Fibroblast of mammary gland (primary cell): Measurements from ENCODE around the gene P3H1.
"Not testable (repeated sequence)": the region's sequence is repeated elsewhere in the genome, so short reads cannot be mapped to it uniquely, and the experiment has no call there.

Experiments used
- DNase-seq: peaks from one replicate; pipeline ENCODE4 v3.0.0-alpha.2; 2010; ENCODE audit warnings: low read depth
- H3K4me3 ChIP-seq: 2 replicates; pipeline ENCODE4 v1.5.1; 2011; ENCODE audit warnings: low read depth, mild to moderate bottlenecking, low read length, moderate library complexity; ENCODE audit not compliant: control insufficient read depth
- TF ChIP-seq, protein P1 (sequence below): conservative IDR thresholded peaks from 2 replicates; pipeline ENCODE4 v1.5.1; 2011; ENCODE audit warnings: low read depth, low read length, inconsistent platforms; ENCODE audit not compliant: control insufficient read depth, insufficient read depth

P3H1 gene

DNA sequence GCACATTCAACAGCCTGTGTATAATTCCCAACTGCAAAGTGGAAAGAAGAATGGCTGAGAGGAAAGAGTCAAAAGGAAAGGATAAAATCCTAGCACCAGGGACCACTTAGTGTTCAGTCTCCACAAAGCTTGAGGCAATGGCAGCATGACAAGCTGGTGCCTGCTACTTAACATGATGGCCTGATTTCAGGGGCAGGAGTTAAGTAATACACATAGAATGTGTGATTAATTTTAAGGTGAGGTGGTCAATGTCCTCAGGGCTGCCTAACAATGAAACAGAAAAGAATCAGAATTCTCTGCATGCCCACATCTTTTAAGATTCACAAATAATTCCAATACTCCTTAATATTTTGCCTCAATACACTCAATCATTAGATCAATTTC lies 8.9 kb downstream of the P3H1 start:
- TF ChIP-seq, protein P1, sequence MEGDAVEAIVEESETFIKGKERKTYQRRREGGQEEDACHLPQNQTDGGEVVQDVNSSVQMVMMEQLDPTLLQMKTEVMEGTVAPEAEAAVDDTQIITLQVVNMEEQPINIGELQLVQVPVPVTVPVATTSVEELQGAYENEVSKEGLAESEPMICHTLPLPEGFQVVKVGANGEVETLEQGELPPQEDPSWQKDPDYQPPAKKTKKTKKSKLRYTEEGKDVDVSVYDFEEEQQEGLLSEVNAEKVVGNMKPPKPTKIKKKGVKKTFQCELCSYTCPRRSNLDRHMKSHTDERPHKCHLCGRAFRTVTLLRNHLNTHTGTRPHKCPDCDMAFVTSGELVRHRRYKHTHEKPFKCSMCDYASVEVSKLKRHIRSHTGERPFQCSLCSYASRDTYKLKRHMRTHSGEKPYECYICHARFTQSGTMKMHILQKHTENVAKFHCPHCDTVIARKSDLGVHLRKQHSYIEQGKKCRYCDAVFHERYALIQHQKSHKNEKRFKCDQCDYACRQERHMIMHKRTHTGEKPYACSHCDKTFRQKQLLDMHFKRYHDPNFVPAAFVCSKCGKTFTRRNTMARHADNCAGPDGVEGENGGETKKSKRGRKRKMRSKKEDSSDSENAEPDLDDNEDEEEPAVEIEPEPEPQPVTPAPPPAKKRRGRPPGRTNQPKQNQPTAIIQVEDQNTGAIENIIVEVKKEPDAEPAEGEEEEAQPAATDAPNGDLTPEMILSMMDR = no peak
- no peak for DNase-seq
- H3K4me3 ChIP-seq = no peak overlapping the region

GRCh38 chr1:42756956-42757891 lies 9.6 kb downstream of the P3H1 start:
- DNase-seq = peak; percentile 71
- TF ChIP-seq, protein P1 = peak; percentile 66
- no peak overlapping the region for H3K4me3 ChIP-seq

- TF ChIP-seq, protein P1 = no peak
- peak; percentile 78 for DNase-seq
- no peak overlapping the region for H3K4me3 ChIP-seq
These were observed 13.8 kb downstream of the P3H1 start for GRCh38 chr1:42753070-42753469.

- DNase-seq = no peak
- H3K4me3 ChIP-seq = no peak overlapping the region
- TF ChIP-seq, protein P1 = no peak
These were observed 14.5 kb downstream of the P3H1 start for GRCh38 chr1:42752284-42752683.

DNA sequence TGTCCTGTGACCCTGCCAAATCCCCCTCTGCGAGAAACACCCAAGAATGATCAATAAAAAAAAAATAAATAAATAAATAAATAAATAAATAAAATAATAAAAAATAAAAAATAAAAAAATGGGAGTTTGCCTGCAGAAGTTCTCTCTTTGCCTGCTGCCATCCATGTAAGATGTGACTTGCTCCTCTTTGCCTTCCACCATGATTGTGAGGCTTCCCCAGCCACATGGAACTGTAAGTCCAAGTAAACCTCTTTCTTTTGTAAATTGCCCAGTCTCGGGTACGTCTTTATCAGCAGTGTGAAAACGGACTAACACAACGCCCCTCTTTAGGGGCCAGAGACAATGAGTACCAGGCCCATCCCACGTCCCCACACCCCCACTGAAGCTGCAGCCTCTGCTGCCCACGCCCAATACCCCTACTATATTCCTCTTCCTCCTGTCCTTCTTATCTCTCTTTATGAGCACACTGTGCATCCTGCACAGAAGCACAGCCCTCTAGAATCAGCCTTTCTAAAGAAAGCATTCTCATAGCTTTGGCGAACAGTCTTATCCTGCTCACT lies 15.2 kb downstream of the P3H1 start:
- DNase-seq, H3K4me3 ChIP-seq: not testable (repeated sequence)

GRCh38 chr1:42750041-42750440 lies 16.8 kb downstream of the P3H1 start:
- no peak overlapping the region for H3K4me3 ChIP-seq
- TF ChIP-seq, protein P1 = no peak
- no peak for DNase-seq
